HepG2 (cell line): ENCODE results near the gene AGR3. TPM values are rescaled to one million over a fixed set of nuclear protein-coding genes. Genes with fewer than 3 reads are reported as not detected.

Experiments
- ATAC-seq: fragments of 200-7000 bp; cut with Tn5 transposase; 3 replicates; pipeline ENCODE4 v1.9.1; 2020; ENCODE audit warnings: mild to moderate bottlenecking, moderate library complexity
- BruUV-seq: library from RNA; stranded (reverse); fragments of 400-500 nt; replicated peaks from 2 replicates; lab custom pipeline; 2021; lab: Mats Ljungman, UMichigan
- CTCF ChIA-PET: fragments of 300-600 bp; formaldehyde crosslinking; extraction: SDS; loops from one replicate; lab custom pipeline; 2021; ENCODE audit warnings: low total read pairs, inconsistent platforms, low intra/inter-chr PET ratio; lab: Yijun Ruan, JAX
- POLR2A ChIA-PET: fragments of 350-600 bp; sonication (Branson Sonifier 250); formaldehyde crosslinking; loops from one replicate; lab custom pipeline; 2020; ENCODE audit warnings: antibody characterized with exemption, inconsistent platforms; lab: Yijun Ruan, JAX
- DNase-seq: peaks from one replicate; pipeline ENCODE4 v3.0.0-alpha.2; 2015; ENCODE audit warnings: low spot score
- FAIRE-seq: peaks from 3 replicates; lab custom pipeline; 2011; peaks lifted over from hg19 to GRCh38; lab: Jason Lieb, UNC
- H2AFZ ChIP-seq: one replicate; pipeline ENCODE4 v1.6.1; 2011; ENCODE audit warnings: low read length, inconsistent platforms
- H3K27ac ChIP-seq: fragments of 300-600 bp; 3 replicates; pipeline ENCODE4 v1.8.0; 2011; ENCODE audit warnings: mixed run types, mild to moderate bottlenecking, mixed read lengths, low read length, inconsistent platforms; ENCODE audit not compliant: insufficient read depth; ENCODE audit errors: extremely low read length
- H3K27me3 ChIP-seq, 2 experiments: fragments of 200-600 bp in 1 of 2; 2 replicates in 1 of 2; 3 replicates in 1 of 2; pipeline versions ENCODE4 v1.6.0 to v1.8.0; 2011; ENCODE audit warnings: low read length in 2 of 2, mild to moderate bottlenecking in 2 of 2, moderate library complexity in 2 of 2, inconsistent platforms in 1 of 2; ENCODE audit not compliant: insufficient read depth in 2 of 2, control insufficient read depth in 1 of 2
- H3K36me3 ChIP-seq, 2 experiments: fragments of 200-600 bp in 1 of 2; replicated peaks in 1 of 2; 2 replicates in 1 of 2; 3 replicates in 1 of 2; pipeline versions ENCODE4 v1.5.1 to v1.8.0; 2011; ENCODE audit warnings: low read length in 2 of 2, inconsistent platforms in 1 of 2; ENCODE audit not compliant: insufficient read depth in 2 of 2, control insufficient read depth in 1 of 2
- H3K4me1 ChIP-seq: 2 replicates; pipeline ENCODE4 v1.5.1; 2012; ENCODE audit warnings: low read length, inconsistent platforms; ENCODE audit not compliant: insufficient read depth
- H3K4me2 ChIP-seq: 2 replicates; pipeline ENCODE4 v1.6.0; 2011; ENCODE audit warnings: low read depth, low read length, inconsistent platforms
- H3K4me3 ChIP-seq, 3 experiments: fragments of 200-600 bp in 1 of 3; sonication (generic), shearing (Covaris generic) in 1 of 3; replicated peaks in 1 of 3; 2 replicates each; pipeline ENCODE4 v1.5.1; 2011 to 2016; ENCODE audit warnings: low read length in 3 of 3, inconsistent platforms in 2 of 3, low read depth in 2 of 3, mild to moderate bottlenecking in 2 of 3, control low read depth in 1 of 3, mixed read lengths in 1 of 3; ENCODE audit not compliant: insufficient read depth in 1 of 3
- H3K79me2 ChIP-seq: one replicate; pipeline ENCODE4 v1.6.1; 2011; ENCODE audit warnings: low read length, inconsistent platforms; ENCODE audit not compliant: insufficient read depth
- H3K9ac ChIP-seq: 2 replicates; pipeline ENCODE4 v1.6.0; 2011; ENCODE audit warnings: mild to moderate bottlenecking, low read depth, low read length, inconsistent platforms; ENCODE audit not compliant: insufficient read depth
- H3K9me3 ChIP-seq: 2 replicates; pipeline ENCODE4 v1.5.1; 2012; ENCODE audit warnings: mild to moderate bottlenecking, low read length
- H4K20me1 ChIP-seq: 2 replicates; pipeline ENCODE4 v1.6.0; 2011; ENCODE audit warnings: inconsistent platforms, mild to moderate bottlenecking, low read length, moderate library complexity; ENCODE audit not compliant: insufficient read depth
- EP300 ChIP-seq, 3 experiments: sonication (generic) in 1 of 3; formaldehyde crosslinking in 1 of 3; IDR thresholded peaks; 2 replicates each; pipeline versions ENCODE4 v1.5.1 to v1.6.1; 2011 to 2020; ENCODE audit warnings: low read depth in 2 of 3, low read length in 2 of 3, borderline replicate concordance in 1 of 3, improper control_type of control experiment in 1 of 3, mild to moderate bottlenecking in 1 of 3, missing genetic modification reagents in 1 of 3, moderate library complexity in 1 of 3
- ETV5 ChIP-seq: IDR thresholded peaks from 2 replicates; pipeline ENCODE4 v1.6.1; 2018; ENCODE audit warnings: missing biosample characterization, missing genetic modification reagents, inconsistent platforms, borderline replicate concordance
- NR2F1 ChIP-seq, 2 experiments: fragments of 450-650 bp in 1 of 2; formaldehyde crosslinking in 1 of 2; IDR thresholded peaks; 2 replicates each; pipeline versions ENCODE4 v1.5.0 to v1.6.1; 2016 to 2020; ENCODE audit warnings: mild to moderate bottlenecking in 1 of 2, missing compliant biosample characterization in 1 of 2, missing genetic modification reagents in 1 of 2, moderate library complexity in 1 of 2
- ZBTB7B ChIP-seq: sonication (generic); formaldehyde crosslinking; IDR thresholded peaks from 2 replicates; pipeline ENCODE4 v1.4.0; 2020; ENCODE audit warnings: missing genetic modification reagents
- ZKSCAN1 ChIP-seq: fragments of 150-350 bp; IDR thresholded peaks from 2 replicates; pipeline ENCODE4 v1.6.1; 2014; ENCODE audit warnings: low read length
- ZMYM2 ChIP-seq: sonication (generic); formaldehyde crosslinking; IDR thresholded peaks from 2 replicates; pipeline ENCODE4 v1.8.0; 2022; ENCODE audit warnings: mild to moderate bottlenecking, missing genetic modification reagents
- ZNF17 ChIP-seq: sonication (generic); formaldehyde crosslinking; IDR thresholded peaks from 2 replicates; pipeline ENCODE4 v1.5.0; 2020; ENCODE audit warnings: mild to moderate bottlenecking, missing genetic modification reagents
- ZNF598 ChIP-seq: sonication (generic); formaldehyde crosslinking; IDR thresholded peaks from 2 replicates; pipeline ENCODE4 v1.5.1; 2020; ENCODE audit warnings: mild to moderate bottlenecking, missing genetic modification reagents, borderline replicate concordance
- WGBS: methylation state at CpG from one replicate; pipeline ENCODE4 v1.1.6; 2017; ENCODE audit warnings: low lambda C conversion rate; 5-methylcytosine and 5-hydroxymethylcytosine counted together
- in situ Hi-C: cut with HindIII; loops from 2 replicates; pipeline ENCODE4 v1.10.0; 2017; ENCODE audit warnings: low pct_unique_long_range_greater_than_20kb; ENCODE audit not compliant: extremely low pct_ligation_motif_present
- intact Hi-C: fragments of 100-400 bp; cut with micrococcal nuclease; formaldehyde crosslinking; loops from one replicate; pipeline ENCODE4 v1.10.0; 2022; ENCODE audit not compliant: unreplicated experiment
- polyA plus RNA-seq, 8 experiments: library from polyadenylated mRNA; depleted of rRNA in 3 of 8; stranded (reverse) in 7 of 8; unstranded in 1 of 8; fragments of >200 nt; fragmentation: Illumina TruSeq in 4 of 8; extraction: Trizol in 4 of 8; gene quantifications; 2 replicates each; pipeline versions ENCODE4 v1.2.1 to v1.2.3, GENCODE V29; 2011 to 2016; ENCODE audit warnings: low read depth in 4 of 8, missing spikeins in 1 of 8, mixed read lengths in 1 of 8; ENCODE audit not compliant: insufficient read depth in 1 of 8
- total RNA-seq, 5 experiments: library from RNA; depleted of rRNA; stranded (reverse); fragments of >200 nt; fragmentation: Illumina TruSeq; extraction: Trizol; gene quantifications; 2 replicates each; pipeline ENCODE4 v1.2.3, GENCODE V29; 2016; ENCODE audit warnings: low read depth in 1 of 5
- TF ChIP-seq, protein P1 (sequence below): IDR thresholded peaks from 2 replicates; pipeline ENCODE4 v1.6.1; 2012; ENCODE audit warnings: low read depth, low read length, improper control_type of control experiment
- TF ChIP-seq, protein P2 (sequence below): sonication (generic); formaldehyde crosslinking; IDR thresholded peaks from 2 replicates; pipeline ENCODE4 v1.4.0; 2020; ENCODE audit warnings: missing genetic modification reagents
- TF ChIP-seq, protein P3 (sequence below): sonication (generic); formaldehyde crosslinking; IDR thresholded peaks from 2 replicates; pipeline ENCODE4 v1.4.0; 2020; ENCODE audit warnings: missing genetic modification reagents, borderline replicate concordance
- TF ChIP-seq, protein P4 (sequence below): sonication (generic); formaldehyde crosslinking; IDR thresholded peaks from 2 replicates; pipeline ENCODE4 v1.8.0; 2022; ENCODE audit warnings: mild to moderate bottlenecking, missing genetic modification reagents

The AGR3 gene
- total and polyA plus RNA-seq, 2 of the 13 experiments (the other 11 are each of a cell fraction or from before 2014, with no cell fraction given): not detected

DNA sequence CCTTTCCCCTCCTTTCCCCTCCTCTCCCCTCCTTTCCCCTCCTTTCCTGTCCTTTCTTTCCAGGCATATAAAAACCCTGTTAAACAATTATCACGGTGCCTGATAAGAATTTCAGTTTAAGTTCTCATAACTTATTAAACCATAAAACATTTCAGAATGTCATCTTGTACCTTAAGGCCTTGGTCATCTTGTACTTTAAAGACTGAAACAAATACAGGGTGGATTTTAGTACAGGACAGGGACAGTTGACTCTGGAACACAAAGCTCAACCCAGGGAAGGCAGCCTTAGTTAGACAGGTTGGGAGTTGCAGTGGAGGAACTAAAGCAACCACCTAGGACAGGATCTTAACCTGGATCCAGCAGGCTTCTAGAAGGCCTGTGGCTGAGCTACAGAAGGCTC is 1.2 kb downstream of the AGR3 start:
- in situ Hi-C loops (no loop called here), intact Hi-C loops (no loop called here)
- CTCF ChIA-PET: no interaction called here
- FAIRE-seq (no peak), ATAC-seq (no peak), DNase-seq (no peak)
- no peak overlapping the region for H2AFZ ChIP-seq
- H3K79me2 ChIP-seq: no peaks in the 10 kb centered on the region
- H3K36me3 ChIP-seq: no peaks in the 10 kb centered on the region
- no peak overlapping the region for H3K9ac ChIP-seq
- no peaks in the 10 kb centered on the region for H3K4me1 ChIP-seq
- H3K4me2 ChIP-seq: no peak overlapping the region
- no TSS peak for BruUV-seq
- H4K20me1 ChIP-seq: no peaks in the 10 kb centered on the region
- H3K27me3 ChIP-seq: no peaks in the 10 kb centered on the region
- H3K4me3 ChIP-seq: no peak overlapping the region
- H3K9me3 ChIP-seq: no peaks in the 10 kb centered on the region
- POLR2A ChIA-PET: no interaction called here
- H3K27ac ChIP-seq: no peak overlapping the region
- 61% methylated on average over 1 of the region's 1 CpG for WGBS
- TF ChIP-seq ZNF17: no peak
- TF ChIP-seq ETV5 (CRISPR knock-in tag): no peak
- TF ChIP-seq ZNF598 (CRISPR knock-in tag): no peak
- no peak for TF ChIP-seq ZMYM2 (CRISPR knock-in tag)
- TF ChIP-seq, protein P1, sequence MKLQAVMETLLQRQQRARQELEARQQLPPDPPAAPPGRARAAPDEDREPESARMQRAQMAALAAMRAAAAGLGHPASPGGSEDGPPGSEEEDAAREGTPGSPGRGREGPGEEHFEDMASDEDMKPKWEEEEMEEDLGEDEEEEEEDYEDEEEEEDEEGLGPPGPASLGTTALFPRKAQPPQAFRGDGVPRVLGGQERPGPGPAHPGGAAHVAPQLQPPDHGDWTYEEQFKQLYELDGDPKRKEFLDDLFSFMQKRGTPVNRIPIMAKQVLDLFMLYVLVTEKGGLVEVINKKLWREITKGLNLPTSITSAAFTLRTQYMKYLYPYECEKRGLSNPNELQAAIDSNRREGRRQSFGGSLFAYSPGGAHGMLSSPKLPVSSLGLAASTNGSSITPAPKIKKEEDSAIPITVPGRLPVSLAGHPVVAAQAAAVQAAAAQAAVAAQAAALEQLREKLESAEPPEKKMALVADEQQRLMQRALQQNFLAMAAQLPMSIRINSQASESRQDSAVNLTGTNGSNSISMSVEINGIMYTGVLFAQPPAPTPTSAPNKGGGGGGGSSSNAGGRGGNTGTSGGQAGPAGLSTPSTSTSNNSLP: no peak
- TF ChIP-seq ZKSCAN1: no peak
- TF ChIP-seq, protein P2, sequence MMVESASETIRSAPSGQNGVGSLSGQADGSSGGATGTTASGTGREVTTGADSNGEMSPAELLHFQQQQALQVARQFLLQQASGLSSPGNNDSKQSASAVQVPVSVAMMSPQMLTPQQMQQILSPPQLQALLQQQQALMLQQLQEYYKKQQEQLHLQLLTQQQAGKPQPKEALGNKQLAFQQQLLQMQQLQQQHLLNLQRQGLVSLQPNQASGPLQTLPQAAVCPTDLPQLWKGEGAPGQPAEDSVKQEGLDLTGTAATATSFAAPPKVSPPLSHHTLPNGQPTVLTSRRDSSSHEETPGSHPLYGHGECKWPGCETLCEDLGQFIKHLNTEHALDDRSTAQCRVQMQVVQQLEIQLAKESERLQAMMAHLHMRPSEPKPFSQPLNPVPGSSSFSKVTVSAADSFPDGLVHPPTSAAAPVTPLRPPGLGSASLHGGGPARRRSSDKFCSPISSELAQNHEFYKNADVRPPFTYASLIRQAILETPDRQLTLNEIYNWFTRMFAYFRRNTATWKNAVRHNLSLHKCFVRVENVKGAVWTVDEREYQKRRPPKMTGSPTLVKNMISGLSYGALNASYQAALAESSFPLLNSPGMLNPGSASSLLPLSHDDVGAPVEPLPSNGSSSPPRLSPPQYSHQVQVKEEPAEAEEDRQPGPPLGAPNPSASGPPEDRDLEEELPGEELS (CRISPR knock-in tag): no peak
- no peak for TF ChIP-seq EP300 (IDR thresholded peaks at IDR 0.05; ENCODE audit: low read depth in 2 of 2, low read length in 2 of 2)
- no peak for TF ChIP-seq EP300 (CRISPR knock-in tag; IDR thresholded peaks at IDR 0.05; ENCODE audit: borderline replicate concordance)
- TF ChIP-seq, protein P3, sequence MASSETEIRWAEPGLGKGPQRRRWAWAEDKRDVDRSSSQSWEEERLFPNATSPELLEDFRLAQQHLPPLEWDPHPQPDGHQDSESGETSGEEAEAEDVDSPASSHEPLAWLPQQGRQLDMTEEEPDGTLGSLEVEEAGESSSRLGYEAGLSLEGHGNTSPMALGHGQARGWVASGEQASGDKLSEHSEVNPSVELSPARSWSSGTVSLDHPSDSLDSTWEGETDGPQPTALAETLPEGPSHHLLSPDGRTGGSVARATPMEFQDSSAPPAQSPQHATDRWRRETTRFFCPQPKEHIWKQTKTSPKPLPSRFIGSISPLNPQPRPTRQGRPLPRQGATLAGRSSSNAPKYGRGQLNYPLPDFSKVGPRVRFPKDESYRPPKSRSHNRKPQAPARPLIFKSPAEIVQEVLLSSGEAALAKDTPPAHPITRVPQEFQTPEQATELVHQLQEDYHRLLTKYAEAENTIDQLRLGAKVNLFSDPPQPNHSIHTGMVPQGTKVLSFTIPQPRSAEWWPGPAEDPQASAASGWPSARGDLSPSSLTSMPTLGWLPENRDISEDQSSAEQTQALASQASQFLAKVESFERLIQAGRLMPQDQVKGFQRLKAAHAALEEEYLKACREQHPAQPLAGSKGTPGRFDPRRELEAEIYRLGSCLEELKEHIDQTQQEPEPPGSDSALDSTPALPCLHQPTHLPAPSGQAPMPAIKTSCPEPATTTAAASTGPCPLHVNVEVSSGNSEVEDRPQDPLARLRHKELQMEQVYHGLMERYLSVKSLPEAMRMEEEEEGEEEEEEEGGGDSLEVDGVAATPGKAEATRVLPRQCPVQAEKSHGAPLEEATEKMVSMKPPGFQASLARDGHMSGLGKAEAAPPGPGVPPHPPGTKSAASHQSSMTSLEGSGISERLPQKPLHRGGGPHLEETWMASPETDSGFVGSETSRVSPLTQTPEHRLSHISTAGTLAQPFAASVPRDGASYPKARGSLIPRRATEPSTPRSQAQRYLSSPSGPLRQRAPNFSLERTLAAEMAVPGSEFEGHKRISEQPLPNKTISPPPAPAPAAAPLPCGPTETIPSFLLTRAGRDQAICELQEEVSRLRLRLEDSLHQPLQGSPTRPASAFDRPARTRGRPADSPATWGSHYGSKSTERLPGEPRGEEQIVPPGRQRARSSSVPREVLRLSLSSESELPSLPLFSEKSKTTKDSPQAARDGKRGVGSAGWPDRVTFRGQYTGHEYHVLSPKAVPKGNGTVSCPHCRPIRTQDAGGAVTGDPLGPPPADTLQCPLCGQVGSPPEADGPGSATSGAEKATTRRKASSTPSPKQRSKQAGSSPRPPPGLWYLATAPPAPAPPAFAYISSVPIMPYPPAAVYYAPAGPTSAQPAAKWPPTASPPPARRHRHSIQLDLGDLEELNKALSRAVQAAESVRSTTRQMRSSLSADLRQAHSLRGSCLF (CRISPR knock-in tag): no peak
- TF ChIP-seq ZBTB7B (CRISPR knock-in tag): no peak
- no peak for TF ChIP-seq NR2F1 (CRISPR knock-in tag; IDR thresholded peaks at IDR 0.05)
- TF ChIP-seq, protein P4, sequence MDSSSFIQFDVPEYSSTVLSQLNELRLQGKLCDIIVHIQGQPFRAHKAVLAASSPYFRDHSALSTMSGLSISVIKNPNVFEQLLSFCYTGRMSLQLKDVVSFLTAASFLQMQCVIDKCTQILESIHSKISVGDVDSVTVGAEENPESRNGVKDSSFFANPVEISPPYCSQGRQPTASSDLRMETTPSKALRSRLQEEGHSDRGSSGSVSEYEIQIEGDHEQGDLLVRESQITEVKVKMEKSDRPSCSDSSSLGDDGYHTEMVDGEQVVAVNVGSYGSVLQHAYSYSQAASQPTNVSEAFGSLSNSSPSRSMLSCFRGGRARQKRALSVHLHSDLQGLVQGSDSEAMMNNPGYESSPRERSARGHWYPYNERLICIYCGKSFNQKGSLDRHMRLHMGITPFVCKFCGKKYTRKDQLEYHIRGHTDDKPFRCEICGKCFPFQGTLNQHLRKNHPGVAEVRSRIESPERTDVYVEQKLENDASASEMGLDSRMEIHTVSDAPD (CRISPR knock-in tag): no peak
